K562 (cell line): ENCODE results near the gene RNPEPL1.

Experiments
- NONO ChIP-seq, 2 experiments: fragments of 200-400 bp in 1 of 2; fragments of 450-650 bp in 1 of 2; formaldehyde crosslinking in 1 of 2; IDR thresholded peaks; 2 replicates each; pipeline ENCODE4 v1.6.1; 2017; ENCODE audit warnings: low read depth in 2 of 2, mild to moderate bottlenecking in 2 of 2, moderate library complexity in 2 of 2, low read length in 1 of 2
- PRDM10 ChIP-seq: fragments of 450-650 bp; IDR thresholded peaks from 2 replicates; pipeline ENCODE4 v1.6.1; 2018; ENCODE audit not compliant: partially characterized antibody

- no peak for TF ChIP-seq NONO (IDR thresholded peaks at IDR 0.05; ENCODE audit: low read depth in 2 of 2, low read length in 1 of 2)
- no peak for TF ChIP-seq PRDM10
Measured at GRCh38 chr2:240601831-240602160, 33.5 kb downstream of the RNPEPL1 start.
